ENCODE data around the gene TMEM30B.
"Not testable (repeated sequence)": the region's sequence is repeated elsewhere in the genome, so short reads cannot be mapped to it uniquely, and the experiment has no call there.

The TMEM30B gene, protein sequence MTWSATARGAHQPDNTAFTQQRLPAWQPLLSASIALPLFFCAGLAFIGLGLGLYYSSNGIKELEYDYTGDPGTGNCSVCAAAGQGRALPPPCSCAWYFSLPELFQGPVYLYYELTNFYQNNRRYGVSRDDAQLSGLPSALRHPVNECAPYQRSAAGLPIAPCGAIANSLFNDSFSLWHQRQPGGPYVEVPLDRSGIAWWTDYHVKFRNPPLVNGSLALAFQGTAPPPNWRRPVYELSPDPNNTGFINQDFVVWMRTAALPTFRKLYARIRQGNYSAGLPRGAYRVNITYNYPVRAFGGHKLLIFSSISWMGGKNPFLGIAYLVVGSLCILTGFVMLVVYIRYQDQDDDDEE

GRCh38 chr14:61281186-61281947, at the start of gene TMEM30B:
Gene TMEM30B, minus strand, starts transcription at chr14:61281338. Its CDS starts 191 bp downstream, at chr14:61281147.
- DNase-seq (ENCODE audit: low read depth in 2 of 2), result no peak

DNA sequence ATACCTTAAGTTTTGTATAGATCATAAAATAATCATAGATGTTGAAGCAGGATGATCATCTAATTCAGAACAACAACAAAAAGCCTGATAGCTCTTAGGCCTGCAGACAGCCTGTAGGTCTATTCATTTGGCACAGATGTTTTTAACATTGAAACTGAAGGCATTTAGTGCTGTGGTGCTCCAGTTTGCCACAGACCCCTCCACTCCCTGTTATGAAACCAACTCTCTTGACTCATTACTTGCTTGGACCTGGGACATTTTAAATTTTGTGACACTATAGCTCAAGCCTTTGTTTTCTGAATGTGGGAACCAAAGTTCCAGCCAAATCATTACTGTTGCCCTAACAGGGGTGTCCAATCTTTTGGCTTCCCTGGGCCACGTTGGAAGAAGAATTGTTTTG, 49.4 kb upstream of the TMEM30B start:
- no peak for DNase-seq (ENCODE audit: low read depth in 2 of 2)

DNA sequence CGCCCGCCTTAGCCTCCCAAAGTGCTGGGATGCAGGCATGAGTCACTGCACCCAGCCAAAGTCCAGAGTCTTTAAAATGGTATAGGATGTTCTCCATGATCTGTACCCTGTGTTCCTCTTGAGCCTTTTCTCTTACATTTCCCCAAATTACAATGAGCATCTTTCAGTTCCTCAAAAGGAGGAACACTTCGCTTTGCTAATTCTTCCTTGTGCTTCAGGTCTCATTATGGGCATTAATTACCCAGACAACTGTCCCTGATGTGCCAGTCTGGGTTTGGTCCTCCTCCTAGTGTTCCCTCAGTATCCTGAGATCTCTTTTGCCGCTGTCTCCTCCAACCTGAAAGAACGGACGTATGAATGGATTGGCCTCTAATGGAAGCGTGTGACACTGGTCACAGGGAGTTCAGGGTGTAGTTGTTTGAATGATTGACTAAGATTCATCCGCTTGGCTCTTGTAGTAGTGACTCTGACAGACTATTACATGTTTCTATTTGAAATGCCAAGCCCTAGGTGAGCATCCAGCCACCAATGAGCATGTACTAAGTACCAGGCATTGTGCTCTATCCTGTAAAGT, 48.4 kb upstream of the TMEM30B start:
- DNase-seq (ENCODE audit: low read depth in 2 of 2), result no peak

- DNase-seq (ENCODE audit: low read depth in 2 of 2), result no peak
These were observed 47.6 kb upstream of the TMEM30B start for GRCh38 chr14:61328626-61329262.

- no peak for DNase-seq (ENCODE audit: low read depth in 2 of 2)
These were observed 45.7 kb upstream of the TMEM30B start for GRCh38 chr14:61326847-61327246.

- no peak for DNase-seq (ENCODE audit: low read depth in 2 of 2)
These were observed 45.0 kb upstream of the TMEM30B start for GRCh38 chr14:61326146-61326545.

GRCh38 chr14:61325166-61325565, 44.0 kb upstream of the TMEM30B start:
- no peak for DNase-seq (ENCODE audit: low read depth in 2 of 2)

- no peak for DNase-seq (ENCODE audit: low read depth in 2 of 2)
These were observed 42.8 kb upstream of the TMEM30B start for GRCh38 chr14:61323970-61324369.

DNA sequence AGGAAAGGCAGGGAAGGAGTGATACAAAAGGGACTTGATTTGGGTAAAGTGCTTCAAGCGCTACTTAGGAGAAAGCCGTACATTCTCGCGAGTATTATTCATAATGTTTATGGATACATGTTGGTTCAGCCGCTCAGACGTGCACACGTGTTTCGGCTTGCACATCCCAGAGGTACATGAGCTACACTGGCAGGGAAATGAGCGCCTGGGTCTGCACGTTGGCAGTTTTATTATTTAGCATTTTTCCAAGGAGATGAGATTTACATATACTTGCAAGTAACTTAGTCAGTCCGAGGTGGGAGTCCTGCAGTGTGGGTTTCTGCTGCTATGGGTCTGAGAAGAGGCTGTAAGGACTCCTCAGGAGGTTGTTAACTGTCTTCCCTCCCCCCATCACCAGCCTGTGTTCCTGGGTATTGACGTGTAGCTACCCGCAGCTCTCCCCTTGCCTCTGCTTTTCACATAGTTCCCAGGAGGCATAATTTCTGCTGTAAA, 41.7 kb upstream of the TMEM30B start:
- DNase-seq (ENCODE audit: low read depth in 2 of 2), result no peak

DNA sequence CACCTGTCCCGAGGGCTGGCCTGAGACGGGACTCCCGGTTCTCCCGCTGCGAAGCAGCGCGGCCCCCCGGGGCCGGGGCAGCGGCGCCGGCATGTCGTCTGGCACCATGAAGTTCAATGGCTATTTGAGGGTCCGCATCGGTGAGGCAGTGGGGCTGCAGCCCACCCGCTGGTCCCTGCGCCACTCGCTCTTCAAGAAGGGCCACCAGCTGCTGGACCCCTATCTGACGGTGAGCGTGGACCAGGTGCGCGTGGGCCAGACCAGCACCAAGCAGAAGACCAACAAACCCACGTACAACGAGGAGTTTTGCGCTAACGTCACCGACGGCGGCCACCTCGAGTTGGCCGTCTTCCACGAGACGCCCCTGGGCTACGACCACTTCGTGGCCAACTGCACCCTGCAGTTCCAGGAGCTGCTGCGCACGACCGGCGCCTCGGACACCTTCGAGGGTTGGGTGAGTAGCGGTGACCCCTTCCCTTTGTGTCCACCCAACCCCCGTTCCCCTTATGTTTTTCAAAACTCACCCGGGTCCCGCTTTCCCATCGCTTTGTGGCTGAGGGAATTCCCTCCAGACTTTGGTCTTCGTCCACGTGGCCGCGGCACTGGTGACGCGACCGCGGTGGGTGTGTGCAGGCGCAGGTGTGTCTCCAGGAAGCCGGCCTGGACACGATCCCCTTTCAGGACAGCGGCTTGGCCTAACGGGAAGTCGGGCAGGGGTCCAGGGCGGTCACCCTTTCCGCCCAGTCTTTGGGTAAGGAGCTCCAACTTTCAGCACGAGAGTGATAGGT, 41.1 kb upstream of the TMEM30B start:
- no peak for DNase-seq (ENCODE audit: low read depth in 2 of 2)

DNA sequence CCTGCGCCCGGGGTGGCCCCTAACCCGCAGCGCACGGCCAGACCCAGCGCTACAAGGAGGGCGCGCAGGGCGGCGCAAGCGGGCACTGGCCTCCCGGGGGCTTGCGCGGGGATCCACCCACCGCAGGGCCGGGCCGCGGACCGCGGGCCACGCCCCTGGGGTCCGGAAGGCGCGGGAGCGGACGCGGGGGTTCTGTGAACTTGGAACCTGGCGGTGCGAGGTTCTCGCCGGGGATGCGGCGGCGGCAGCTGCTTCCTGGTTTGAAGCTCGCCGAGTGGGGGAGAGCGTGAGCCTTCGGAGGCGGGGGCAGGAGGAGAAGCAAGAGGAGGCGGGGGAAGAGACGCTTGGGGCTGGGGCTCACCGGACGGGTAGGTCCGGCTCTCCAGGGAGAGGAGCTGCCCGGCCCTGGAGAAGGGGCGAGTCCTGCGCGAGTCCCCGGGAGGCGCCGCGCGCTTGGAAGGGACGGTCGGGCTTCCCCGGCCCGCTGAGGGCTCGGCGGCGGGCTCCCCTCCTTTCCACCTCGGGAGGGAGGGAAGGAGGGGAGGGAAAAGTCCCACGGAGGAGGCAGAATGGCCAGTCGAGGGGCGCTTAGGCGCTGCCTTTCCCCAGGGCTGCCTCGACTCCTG, 40.4 kb upstream of the TMEM30B start, which contains the start of gene PRKCH:
Gene PRKCH, plus strand, starts transcription at position 195 of the 626 bp plus-strand sequence. CDS start 523 bp downstream, outside the sequence.
- peak; percentile 65 to 66 for DNase-seq (ENCODE audit: low read depth in 2 of 2)

GRCh38 chr14:61320806-61321384, 39.8 kb upstream of the TMEM30B start:
- no peak for DNase-seq (ENCODE audit: low read depth in 2 of 2)

DNA sequence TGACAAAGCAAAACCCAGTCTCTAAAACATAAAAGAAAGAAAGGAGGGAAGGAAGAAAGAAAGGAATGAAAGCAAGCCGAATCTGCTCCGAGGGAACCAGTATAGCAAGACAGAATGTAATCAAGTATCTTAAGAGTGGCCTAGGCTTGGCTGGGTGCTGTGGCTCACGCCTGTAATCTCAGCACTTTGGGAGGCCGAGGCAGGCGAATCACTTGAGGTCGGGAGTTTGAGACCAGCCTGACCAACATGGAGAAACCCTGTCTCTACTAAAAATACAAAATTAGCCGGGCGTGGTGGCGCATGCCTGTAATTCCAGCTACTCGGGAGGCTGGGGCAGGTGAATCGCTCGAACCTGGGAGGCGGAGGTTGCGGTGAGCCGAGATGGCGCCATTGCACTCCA, 39.0 kb upstream of the TMEM30B start:
- not testable (repeated sequence) for DNase-seq (ENCODE audit: low read depth in 2 of 2)

DNA sequence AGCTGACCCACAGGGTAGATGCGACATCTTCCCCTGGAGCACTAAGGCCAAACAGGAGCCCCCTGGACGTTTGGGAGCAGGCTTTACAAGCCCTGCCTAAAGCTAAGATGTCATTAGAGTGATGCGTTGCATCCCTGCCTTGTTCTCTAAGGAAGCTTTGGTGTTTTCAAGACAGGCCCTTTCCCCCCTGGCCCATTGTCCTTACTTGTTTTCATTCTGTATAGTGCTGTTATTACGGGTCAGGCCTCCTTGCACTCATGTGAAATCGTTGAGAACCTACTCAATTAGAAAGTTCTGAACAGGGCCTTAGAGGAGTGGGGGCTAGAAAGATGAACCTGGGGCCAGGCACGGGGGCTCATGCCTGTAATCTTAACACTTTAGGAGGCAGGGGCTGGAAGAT, 38.6 kb upstream of the TMEM30B start:
- DNase-seq (ENCODE audit: low read depth in 2 of 2), result no peak

- DNase-seq (ENCODE audit: low read depth in 2 of 2), result no peak
These were observed 37.9 kb upstream of the TMEM30B start for GRCh38 chr14:61319086-61319485.

GRCh38 chr14:61315313-61315712, 34.2 kb upstream of the TMEM30B start:
- DNase-seq (ENCODE audit: low read depth in 2 of 2), result no peak

- DNase-seq (ENCODE audit: low read depth in 2 of 2), result not testable (repeated sequence)
These were observed 27.6 kb upstream of the TMEM30B start for GRCh38 chr14:61308701-61309100.

DNA sequence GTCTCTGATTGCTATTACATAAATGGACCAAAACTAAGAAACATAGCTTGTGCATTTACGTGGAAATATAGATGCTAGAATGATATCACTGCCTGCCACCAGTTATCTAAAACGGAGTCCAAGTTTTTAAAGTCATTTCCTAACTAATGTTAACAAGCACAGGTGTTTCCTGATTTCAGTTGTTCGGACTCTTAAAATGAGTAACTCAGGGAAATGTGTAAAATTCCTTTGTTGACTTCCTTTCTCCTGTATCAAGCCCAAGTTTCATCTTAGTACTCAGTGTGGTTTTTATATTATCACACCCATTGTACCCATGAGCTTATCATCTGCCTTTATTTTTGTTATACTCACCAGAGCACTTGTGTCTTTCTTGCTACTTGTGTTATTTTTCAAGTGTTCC, 27.1 kb upstream of the TMEM30B start:
- DNase-seq (ENCODE audit: low read depth in 2 of 2), result no peak

DNA sequence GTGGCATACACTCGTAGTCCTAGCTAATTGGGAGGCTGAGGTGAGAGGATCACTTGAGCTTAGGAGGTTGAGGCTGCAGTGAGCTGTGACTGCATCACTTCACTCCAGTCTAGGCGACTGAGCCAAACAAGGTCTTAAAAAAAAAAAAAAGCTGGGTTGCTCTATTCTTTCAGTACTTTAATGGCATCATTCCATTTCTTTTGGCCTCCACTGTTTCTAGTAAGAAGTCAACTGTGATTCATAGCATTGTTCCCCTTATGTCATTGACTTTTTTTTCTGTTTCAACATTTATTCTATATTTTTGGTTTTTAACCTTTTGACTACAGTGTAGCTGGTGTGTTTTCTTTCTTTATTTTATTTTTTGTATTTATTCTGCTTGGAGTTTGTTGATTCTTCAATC, 23.6 kb upstream of the TMEM30B start:
- DNase-seq (ENCODE audit: low read depth in 2 of 2), result no peak

GRCh38 chr14:61300754-61301153, 19.6 kb upstream of the TMEM30B start:
- DNase-seq (ENCODE audit: low read depth in 2 of 2), result no peak

All from stimulated activated CD8-positive, alpha-beta memory T cell treated with anti-CD3 and anti-CD28 coated beads, Interleukin-7, amount 100 ng/mL, for 1 hour (primary cell).